GM19452 (cell line): ENCODE data around the gene PDCD2L.
"Not testable (repeated sequence)": the region's sequence is repeated elsewhere in the genome, so short reads cannot be mapped to it uniquely, and the experiment has no call there.

Experiments
- ATAC-seq: cut with Tn5 transposase; IDR thresholded peaks from one replicate; pipeline ENCODE4 v1.9.1; 2021; ENCODE audit not compliant: unreplicated experiment

PDCD2L gene

DNA sequence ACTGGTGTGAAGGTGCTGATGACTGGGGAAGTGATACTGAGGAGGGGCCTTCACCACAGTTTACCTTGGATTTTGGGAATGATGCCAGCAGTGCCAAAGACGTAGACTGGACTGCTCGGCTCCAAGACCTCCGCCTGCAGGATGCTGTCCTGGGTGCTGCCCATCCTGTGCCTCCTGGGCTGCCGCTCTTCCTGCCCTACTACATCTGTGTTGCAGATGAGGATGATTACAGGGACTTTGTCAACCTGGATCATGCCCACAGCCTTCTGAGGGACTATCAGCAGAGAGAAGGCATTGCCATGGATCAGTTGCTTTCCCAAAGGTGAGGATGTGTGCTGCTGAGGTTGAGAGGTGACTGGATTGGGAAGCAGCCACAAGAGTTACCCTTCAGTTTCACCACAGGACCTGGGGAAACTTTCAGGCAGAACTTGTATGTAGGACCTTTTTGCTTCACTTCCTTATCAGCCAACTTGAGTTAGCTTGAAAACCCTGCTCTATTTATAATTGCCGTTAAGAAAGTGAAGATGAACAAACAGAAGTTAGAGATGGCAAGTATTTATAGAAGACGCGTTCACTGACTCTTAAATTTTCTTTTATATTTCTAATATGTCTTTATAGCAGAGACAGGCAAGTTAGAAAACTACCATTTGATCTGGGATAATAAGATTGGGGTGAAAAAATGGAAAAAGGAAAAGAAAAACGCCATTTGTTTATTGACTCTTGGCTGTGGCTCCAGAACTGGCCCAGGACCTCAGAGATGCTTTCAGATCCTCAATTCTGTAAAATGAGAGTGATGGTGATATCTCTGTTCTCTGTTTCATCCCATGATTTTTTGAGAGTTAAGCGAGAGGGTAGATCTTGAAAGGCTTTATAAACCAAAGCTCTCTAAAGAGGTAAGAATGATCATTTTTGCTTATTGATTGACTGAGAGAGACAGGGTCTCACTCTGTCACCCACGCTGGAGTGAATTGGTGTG is 5.3 kb downstream of the PDCD2L start:
- ATAC-seq: no peak

GRCh38 chr19:34411216-34411615 is 7.0 kb downstream of the PDCD2L start:
- ATAC-seq: no peak

GRCh38 chr19:34416021-34416545 is 11.9 kb downstream of the PDCD2L start:
- ATAC-seq: no peak

- no peak for ATAC-seq
These were observed 14.1 kb downstream of the PDCD2L start for GRCh38 chr19:34418300-34418699.

DNA sequence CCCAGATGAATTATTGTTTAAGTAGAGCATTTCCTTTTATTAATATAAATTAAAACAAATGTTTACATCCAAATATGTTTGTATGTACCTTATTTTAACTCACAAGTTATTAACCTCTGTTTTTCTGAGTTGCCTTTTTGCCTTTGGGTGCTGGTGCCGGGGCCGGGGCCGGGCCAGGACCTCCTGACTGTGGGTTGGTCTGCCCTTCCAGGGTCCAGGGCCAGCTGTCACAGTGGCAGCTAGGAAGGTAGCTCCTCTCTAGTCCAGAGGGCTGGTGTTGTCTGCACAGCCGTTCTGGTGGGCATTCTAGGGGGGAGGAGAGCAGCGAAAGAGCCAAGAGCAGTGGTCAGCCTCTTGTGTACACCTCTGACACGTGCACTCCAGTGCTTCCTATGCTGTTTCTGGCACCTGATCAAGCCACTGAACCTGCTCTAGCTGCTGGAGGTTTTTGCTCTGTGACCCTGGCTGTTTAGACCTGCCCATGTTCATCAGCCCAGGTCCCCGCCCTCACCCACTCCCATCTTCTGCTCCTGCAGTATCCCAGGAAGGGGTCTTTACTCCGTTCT is 22.0 kb downstream of the PDCD2L start:
- no peak for ATAC-seq

GRCh38 chr19:34428549-34429285 is 24.5 kb downstream of the PDCD2L start:
- peak; percentile 41 for ATAC-seq

GRCh38 chr19:34429553-34429952 is 25.4 kb downstream of the PDCD2L start:
- ATAC-seq: no peak

GRCh38 chr19:34430738-34431625 is 26.8 kb downstream of the PDCD2L start:
- no peak for ATAC-seq

DNA sequence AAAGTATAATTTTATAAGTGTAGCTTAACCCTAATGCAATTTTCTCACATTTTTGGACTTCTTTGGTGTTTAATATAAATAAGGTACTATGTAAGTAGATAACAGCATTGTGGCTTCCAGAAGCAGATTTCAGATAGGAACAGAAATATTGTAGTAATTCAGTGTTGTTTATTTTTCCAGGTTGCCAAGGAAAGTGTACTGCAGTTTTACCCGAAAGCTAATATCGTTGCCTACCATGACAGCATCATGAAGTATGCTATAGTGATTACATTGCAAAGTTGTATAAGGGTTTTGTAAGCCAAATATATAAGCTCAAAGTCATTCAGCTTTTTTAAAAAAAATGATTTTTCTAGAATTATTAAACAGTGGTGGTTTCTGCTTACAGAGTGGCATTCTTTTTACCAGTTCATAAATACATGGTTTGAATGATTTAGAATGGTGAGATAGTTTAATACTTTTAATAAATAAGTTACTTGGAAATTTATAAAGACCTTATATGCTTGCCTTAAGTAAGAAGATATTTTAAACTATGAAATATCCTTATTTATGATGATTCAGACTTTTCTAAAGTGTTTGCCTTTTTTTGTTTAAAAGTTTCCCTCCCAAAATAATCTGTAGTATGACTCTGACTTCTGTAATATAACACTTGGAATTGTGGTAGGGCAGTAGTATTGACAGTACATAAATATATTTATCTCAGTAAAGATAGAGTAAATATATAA is 27.6 kb downstream of the PDCD2L start:
- ATAC-seq: no peak

GRCh38 chr19:34432797-34433196 is 28.6 kb downstream of the PDCD2L start:
- ATAC-seq: no peak

GRCh38 chr19:34436716-34437115 is 32.5 kb downstream of the PDCD2L start:
- no peak for ATAC-seq

DNA sequence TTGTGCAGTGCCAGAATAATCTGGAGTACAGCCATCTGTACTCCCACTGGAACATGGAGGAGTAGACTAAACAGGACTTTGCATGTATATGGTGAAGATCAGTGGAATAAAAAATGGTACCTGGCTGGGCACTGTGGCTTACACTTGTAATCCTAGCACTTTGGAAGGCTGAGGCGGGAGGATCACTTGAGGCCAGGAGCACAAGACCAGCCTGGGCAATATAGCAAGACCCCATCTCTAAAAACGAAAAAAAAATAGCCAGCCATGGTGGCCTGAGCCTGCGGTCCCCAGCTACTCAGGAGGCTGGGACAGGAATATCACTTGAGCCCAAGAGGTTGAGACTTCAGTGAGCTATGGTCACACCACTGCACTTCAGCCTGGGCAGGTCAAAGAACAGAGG is 44.0 kb downstream of the PDCD2L start:
- ATAC-seq: no peak

DNA sequence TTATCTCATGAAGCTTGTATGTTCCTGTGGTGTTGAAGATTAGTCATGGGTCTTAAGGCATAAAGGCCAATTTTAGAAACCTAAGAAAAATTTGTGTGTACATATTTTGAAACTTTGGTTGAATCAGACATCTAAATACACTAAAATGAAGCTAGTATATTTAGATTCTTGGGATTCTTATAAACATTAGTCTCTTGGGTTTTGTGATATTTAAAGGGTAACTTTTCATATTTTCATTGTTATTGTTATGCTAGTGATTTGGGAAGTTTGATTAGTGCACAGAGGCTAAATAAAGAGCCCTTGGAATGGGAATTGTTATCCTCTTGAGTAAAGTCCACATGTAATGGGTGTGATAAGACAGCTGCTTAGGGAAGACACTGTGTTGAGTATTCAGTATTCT is 48.5 kb downstream of the PDCD2L start:
- no peak for ATAC-seq

GRCh38 chr19:34454091-34454490 is 49.9 kb downstream of the PDCD2L start:
- ATAC-seq: no peak

DNA sequence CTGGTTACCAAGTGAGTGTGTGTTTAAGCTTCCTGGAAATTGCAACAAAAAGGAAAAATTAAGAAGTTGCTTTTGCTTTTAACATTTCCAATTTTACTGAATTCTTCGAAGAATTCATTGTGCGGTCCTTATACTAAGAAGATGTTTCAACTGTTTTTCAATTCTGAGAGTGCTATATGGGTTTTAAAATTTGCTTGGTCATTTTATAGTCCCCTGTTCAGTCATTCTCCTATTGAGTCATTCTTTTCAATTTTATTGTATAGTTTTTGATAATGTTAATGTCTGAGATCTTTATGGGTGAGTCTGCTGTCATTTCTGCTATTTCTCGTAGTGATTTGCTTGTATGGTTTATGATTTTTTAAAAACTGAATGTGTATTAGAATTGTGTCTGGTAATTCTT is 50.5 kb downstream of the PDCD2L start:
- no peak for ATAC-seq

DNA sequence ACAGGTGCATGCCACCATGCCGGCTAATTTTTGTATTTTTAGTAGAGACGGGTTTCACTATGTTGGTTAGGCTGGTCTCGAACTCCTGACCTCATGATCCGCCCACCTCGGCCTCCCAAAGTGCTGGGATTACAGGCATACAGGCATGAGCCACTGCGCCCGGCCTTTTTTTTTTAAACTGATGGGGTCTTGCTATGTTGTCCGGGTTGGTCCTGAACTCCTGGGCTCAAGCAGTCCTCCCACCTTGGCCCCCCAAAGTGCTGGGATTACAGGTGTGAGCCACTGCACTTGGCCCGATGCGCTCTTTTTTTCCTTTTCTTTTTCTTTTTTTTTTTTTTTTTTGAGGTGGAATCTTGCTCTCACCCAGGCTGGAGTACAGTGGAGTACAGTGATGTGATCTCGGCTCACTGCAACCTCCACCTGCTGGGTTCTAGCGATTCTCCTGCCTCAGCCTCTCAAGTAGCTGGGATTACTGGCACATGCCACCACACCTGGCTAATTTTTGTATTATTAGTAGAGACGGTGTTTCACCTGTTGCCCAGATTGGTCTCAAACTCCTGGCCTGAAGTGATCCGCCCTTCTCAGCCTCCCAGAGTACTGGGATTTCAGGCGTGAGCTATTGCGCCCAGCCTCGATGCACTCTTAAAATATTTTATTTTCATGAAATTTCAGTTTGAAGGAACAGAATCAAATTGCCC is 51.7 kb downstream of the PDCD2L start:
- ATAC-seq: not testable (repeated sequence)

- ATAC-seq: no peak
These were observed 53.2 kb downstream of the PDCD2L start for GRCh38 chr19:34457446-34457845.

DNA sequence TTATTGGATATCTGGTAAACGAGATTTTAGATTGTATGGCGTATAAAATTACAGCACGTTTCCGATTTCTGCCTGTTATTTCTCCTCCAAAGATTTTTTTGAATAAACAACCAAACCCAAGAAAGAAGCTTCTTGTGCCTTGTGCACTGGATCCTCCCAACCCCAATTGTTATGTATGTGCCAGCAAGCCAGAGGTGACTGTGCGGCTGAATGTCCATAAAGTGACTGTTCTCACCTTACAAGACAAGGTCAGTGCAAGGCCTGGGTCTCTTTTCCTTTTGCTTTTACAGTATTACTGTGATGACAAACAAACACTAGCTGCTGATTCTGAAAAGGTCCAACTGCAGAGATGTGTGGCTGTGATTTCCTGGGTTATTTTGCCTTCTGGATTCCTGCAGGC is 54.5 kb downstream of the PDCD2L start:
- no peak for ATAC-seq

GRCh38 chr19:34459614-34460013 is 55.4 kb downstream of the PDCD2L start:
- ATAC-seq: no peak
